Amniotic epithelial cell (primary cell): ENCODE results near the gene SCP2D1.

Source experiments
- DNase-seq: peaks from one replicate; pipeline ENCODE4 v3.0.0-alpha.2; 2010; ENCODE audit warnings: low read depth

SCP2D1 gene

DNA sequence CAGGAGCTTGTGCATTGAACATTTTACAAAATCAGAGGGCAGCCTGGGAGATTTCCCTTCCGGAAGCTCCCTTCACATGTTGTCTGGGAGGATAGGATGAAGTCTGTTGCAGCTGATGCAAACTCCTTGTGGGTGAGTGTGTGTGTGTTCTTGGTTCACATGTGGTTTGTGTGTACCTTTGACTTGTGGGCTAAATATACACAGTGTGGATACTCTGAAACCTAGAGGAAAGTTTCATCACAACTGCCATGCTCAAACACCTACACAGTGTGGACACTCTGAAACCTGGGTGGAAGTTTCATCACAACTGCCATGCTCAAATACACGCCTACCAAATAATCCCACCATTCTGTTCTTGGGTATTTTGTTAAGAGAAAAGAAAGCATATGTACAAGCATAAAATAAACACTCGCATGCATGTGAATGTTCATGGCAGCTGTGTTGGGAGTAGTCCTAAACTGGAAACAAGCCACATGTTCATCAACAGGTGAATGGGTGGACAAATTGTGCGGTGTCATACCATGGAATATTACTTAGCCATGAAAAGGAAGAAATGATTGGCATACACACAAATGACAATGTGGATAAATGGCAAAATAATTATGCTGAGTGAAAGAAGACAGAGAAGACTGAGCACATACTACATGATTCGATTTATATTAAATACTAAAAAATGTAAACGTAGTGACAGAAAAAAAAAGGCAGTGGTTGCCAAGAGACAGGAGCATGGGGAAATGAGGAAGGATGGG, 1.8 kb downstream of the SCP2D1 start:
- DNase-seq: no peak

DNA sequence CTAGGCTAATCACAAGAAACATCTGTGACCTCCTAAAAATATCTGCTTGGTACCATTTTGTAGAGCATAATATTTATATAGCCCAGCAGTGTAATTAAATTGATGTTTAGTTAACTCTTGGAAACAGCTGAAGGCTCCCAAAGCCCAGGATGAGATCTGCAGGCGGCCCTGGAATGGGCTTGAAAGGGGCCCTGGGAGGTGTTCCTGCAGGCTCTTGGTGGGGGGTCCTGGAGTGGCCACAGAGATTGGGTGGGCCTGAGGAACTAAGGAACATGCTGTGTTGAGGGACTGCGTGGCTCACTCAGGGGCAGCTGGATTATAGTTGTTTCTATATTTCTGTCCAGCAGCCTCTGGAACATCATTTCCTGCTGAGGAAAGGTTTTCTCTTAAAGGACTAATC, 9.2 kb downstream of the SCP2D1 start:
- no peak for DNase-seq

GRCh38 chr20:18831830-18832499, 18.4 kb downstream of the SCP2D1 start:
- DNase-seq: peak; percentile 95

DNA sequence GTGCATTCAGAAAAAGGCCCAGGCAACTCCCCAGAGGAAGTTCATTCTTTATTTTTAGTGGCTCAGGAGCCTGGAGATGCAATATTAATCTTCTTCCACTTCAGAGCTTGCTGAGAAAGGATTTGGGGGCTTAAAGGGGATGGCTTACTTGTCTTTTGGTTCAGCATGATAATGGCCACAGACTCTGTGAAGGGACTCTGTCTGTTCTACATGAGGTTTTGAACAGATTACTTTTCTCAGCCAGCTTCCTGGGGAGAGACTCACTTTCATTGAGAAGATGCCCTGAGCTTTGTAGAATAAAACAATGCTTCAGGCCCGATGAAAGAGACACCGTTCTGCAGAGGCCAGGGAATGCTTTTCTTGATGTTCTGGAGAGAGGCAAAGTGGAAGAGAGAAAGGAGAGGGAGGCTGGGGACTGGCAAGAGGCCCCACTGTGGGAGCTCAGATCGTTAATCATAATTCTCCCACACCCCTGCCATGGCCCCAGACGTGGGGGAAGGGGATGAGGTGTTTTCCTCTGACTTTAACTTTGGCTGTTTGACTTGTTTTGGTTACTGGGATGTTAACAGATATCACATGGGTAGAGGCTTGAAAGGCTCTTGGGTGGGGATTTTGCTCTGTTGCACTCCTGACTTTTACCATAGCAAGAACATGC, 19.1 kb downstream of the SCP2D1 start:
- DNase-seq: peak; percentile 85

GRCh38 chr20:18835466-18836256, 22.1 kb downstream of the SCP2D1 start:
- peak; percentile 80 for DNase-seq

- no peak for DNase-seq
Observed at GRCh38 chr20:18837718-18838117, 24.1 kb downstream of the SCP2D1 start.

DNA sequence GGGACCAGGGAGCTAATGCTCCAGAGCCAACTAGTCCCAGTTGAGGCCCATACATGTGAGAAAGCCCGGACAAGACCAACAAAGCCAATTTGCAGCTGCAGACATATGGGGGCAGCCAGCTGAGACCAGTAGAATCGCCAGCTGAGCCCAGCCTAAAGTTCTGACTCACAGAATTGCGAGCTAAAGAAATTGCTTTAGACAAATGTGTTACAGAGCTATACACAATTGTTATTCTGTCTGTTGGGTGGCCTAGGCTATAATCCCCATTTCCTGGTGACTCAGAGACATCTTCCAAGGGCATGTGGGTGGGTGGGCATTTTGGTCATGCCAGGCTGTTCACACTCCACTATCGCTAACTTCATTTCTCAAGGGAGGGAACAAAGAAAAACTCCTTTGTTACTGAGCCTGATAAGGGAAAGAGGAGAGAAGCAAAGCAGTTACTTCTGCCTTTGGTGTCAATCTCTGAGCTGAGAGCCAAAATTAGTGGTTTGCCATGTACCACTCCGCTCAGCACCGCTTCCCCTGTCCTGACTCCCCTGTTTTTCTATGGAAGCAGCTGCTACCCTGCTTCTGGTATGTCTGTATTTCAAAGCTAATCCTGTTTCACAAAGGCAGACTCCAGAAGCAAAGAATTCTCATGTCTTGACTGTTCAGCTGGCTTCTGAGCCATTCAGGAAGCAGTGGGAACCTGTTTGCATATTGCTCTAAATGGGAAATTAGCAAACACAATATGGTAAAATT, 26.1 kb downstream of the SCP2D1 start:
- no peak for DNase-seq

DNA sequence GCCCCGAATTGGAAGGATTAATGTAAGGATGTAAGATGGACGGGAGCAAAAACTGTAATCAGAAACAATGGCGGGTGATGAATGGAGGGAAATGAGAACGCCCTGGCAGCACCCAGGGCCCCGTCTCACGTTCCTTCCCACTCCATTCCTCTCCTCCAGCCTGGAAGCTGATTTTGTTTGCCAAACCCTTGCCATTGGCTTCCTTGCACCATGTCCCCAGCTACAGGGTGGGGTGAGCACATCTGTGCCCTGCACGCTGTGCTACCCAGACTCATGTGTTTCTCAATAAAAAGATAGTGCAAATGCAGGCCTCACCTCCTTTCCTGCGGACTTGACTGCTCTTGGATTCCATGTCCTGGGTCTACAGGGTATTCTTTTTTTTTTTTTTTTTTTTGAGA, 26.7 kb downstream of the SCP2D1 start:
- no peak for DNase-seq

- no peak for DNase-seq
Observed at GRCh38 chr20:18845017-18845416, 31.4 kb downstream of the SCP2D1 start.

DNA sequence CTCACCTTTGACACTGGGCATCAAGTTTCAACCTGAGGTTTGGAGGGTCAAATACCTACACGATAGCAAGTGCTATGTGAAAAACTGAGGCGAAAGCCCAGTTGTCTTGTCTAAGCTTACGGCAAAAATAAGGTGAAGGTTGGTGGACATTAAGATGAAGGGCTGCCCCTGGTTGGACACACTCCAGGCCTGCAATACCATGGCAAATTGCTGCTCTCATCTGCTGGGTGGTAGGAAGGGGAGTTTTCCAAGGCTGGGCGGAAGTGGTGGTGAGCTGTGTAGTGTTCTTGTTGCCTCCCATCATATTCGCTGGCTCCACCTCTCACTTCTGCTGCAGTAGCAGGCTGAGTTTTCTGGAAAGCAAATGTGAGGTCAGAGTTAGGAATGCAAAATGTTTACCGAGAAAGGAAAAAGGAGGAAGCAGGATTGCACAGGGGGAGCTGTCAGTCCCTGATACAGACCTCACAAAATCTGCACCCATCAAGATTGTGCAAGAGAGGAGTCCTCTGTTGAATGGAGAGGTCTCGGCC, 33.7 kb downstream of the SCP2D1 start:
- DNase-seq: peak; percentile 83

DNA sequence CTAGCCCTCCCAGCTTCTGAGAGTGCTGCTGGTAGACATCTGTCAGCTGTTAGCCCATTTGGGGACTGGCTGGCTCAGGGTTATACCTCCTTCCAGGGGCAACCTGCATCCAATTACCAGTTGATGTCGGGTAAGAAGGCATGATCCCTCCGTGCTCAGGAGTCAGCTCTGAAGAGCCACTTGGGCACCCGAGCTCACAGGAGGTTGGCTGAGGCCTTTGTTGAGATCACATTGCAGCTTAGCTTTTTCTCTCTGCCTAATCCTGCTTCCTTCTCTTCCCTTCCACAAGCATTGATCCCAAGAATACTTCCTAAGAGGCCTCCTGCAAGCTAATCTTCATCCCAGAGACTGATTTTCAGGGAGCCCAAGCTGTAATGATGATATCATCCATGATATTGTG, 35.5 kb downstream of the SCP2D1 start:
- DNase-seq: no peak

GRCh38 chr20:18851629-18852028, 38.0 kb downstream of the SCP2D1 start:
- no peak for DNase-seq

- DNase-seq: no peak
Observed at GRCh38 chr20:18852318-18852717, 38.7 kb downstream of the SCP2D1 start.

DNA sequence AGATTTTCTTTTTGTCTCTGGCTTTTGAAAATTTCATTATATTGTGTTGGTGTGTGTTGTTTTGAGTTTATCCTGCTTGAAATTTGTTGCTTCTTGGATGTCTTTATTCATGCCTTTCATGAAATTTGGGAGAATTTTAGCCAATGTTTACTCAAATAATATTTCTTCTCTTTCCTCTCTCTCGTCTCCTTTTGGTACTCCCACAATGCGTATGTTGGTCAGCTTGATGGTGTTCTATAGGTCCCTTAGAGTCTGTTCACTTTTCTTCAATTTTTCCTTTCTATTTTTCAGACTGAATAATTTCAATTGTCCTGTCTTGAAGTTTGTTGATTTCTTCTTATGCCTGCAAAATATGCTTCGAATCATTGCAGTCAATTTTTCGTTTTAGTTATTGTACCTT, 39.6 kb downstream of the SCP2D1 start:
- no peak for DNase-seq

GRCh38 chr20:18853946-18854646, 40.5 kb downstream of the SCP2D1 start:
- DNase-seq: no peak

GRCh38 chr20:18855882-18856281, 42.3 kb downstream of the SCP2D1 start:
- no peak for DNase-seq

GRCh38 chr20:18856873-18857272, 43.3 kb downstream of the SCP2D1 start:
- no peak for DNase-seq

DNA sequence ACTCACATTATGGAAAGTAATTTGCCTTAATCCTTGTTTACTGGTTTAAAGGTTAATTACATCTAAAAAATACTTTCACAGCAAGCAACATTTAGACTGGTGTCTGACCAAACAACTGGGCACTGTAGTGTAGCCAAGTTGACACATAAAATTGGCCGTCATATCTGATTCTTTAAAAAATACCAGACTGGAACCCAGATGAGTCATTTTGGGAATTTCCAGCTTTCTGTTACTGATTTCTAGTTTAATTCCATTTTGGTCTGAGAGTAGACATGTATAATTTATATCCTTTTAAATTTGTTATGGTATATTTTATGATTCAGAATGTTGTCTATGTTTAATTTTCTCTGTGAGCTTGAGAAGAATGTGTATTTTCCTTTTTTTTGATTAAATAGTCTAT, 44.1 kb downstream of the SCP2D1 start:
- peak; percentile 3 for DNase-seq

- no peak for DNase-seq
Observed at GRCh38 chr20:18858816-18859215, 45.2 kb downstream of the SCP2D1 start.
